HCT116 (cell line): ENCODE data around the gene DMXL2.

Source experiments
- EZH2 ChIP-seq: fragments of 200-600 bp; sonication (generic); IDR thresholded peaks from 2 replicates; pipeline ENCODE4 v1.6.1; 2017; ENCODE audit warnings: antibody characterized with exemption, mixed run types
- POLR2A ChIP-seq: IDR thresholded peaks from 2 replicates; pipeline ENCODE4 v1.7.0; 2011; ENCODE audit warnings: borderline replicate concordance; ENCODE audit not compliant: insufficient read depth, insufficient read length; ENCODE audit errors: extremely low read depth
- POLR2AphosphoS5 ChIP-seq: IDR thresholded peaks from 2 replicates; pipeline ENCODE4 v1.6.1; 2011; ENCODE audit warnings: mild to moderate bottlenecking, low read depth, low read length, moderate library complexity
- SIN3A ChIP-seq: IDR thresholded peaks from 2 replicates; pipeline ENCODE4 v1.6.1; 2012; ENCODE audit warnings: low read depth
- SRF ChIP-seq: IDR thresholded peaks from 2 replicates; pipeline ENCODE4 v1.6.1; 2012; ENCODE audit warnings: low read depth
- TF ChIP-seq, protein P1 (sequence below), 3 experiments: fragments of 200-600 bp in 1 of 3; sonication (generic) in 1 of 3; IDR thresholded peaks in 2 of 3; conservative IDR thresholded peaks in 1 of 3; 2 replicates each; pipeline ENCODE4 v1.5.1; 2012 to 2017; ENCODE audit warnings: low read depth in 2 of 3, low read length in 2 of 3, antibody characterized with exemption in 1 of 3, borderline replicate concordance in 1 of 3, control low read depth in 1 of 3, mild to moderate bottlenecking in 1 of 3, mixed read lengths in 1 of 3, mixed run types in 1 of 3, moderate library complexity in 1 of 3; ENCODE audit not compliant: insufficient read depth in 1 of 3
- TF ChIP-seq, protein P2 (sequence below): IDR thresholded peaks from 2 replicates; pipeline ENCODE4 v1.6.1; 2012; ENCODE audit warnings: low read depth

DNA sequence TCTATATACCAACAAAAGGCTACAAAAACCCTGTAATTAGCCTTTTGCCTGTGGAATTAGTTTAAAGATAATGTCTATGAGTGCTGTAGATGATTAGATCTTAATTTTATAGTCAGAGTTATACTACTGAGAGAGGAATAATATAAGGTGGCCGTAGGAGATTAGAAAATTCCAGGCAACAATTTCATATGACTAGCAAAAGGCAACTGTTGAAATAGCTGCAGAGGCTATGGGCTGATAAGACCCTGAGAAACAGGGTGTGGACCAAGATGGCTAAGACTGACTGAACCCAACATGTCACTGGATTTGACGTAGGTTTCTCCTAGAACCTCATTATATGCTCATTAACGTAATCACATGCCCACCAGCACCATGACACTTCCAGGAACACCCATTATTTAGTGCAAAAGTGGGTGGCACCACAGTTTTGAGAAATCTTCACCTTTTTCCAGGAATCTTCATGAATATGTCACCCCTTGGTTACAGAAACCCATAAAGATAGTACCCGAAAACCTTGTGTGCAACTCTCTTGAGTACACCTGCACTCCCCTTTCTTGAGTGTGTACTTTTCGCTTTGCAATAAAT, 29.6 kb upstream of the DMXL2 start:
- TF ChIP-seq, protein P1, sequence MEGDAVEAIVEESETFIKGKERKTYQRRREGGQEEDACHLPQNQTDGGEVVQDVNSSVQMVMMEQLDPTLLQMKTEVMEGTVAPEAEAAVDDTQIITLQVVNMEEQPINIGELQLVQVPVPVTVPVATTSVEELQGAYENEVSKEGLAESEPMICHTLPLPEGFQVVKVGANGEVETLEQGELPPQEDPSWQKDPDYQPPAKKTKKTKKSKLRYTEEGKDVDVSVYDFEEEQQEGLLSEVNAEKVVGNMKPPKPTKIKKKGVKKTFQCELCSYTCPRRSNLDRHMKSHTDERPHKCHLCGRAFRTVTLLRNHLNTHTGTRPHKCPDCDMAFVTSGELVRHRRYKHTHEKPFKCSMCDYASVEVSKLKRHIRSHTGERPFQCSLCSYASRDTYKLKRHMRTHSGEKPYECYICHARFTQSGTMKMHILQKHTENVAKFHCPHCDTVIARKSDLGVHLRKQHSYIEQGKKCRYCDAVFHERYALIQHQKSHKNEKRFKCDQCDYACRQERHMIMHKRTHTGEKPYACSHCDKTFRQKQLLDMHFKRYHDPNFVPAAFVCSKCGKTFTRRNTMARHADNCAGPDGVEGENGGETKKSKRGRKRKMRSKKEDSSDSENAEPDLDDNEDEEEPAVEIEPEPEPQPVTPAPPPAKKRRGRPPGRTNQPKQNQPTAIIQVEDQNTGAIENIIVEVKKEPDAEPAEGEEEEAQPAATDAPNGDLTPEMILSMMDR (IDR thresholded peaks at IDR 0.05 in 2 of 3, conservative IDR thresholded peaks at IDR 0.05 in 1 of 3; ENCODE audit: borderline replicate concordance in 1 of 3, insufficient read depth in 1 of 3, low read depth in 2 of 3, low read length in 2 of 3) = no peak
- TF ChIP-seq SIN3A (no peak), SRF (no peak), POLR2AphosphoS5 (no peak), EZH2 (no peak), POLR2A (no peak)
- TF ChIP-seq, protein P2, sequence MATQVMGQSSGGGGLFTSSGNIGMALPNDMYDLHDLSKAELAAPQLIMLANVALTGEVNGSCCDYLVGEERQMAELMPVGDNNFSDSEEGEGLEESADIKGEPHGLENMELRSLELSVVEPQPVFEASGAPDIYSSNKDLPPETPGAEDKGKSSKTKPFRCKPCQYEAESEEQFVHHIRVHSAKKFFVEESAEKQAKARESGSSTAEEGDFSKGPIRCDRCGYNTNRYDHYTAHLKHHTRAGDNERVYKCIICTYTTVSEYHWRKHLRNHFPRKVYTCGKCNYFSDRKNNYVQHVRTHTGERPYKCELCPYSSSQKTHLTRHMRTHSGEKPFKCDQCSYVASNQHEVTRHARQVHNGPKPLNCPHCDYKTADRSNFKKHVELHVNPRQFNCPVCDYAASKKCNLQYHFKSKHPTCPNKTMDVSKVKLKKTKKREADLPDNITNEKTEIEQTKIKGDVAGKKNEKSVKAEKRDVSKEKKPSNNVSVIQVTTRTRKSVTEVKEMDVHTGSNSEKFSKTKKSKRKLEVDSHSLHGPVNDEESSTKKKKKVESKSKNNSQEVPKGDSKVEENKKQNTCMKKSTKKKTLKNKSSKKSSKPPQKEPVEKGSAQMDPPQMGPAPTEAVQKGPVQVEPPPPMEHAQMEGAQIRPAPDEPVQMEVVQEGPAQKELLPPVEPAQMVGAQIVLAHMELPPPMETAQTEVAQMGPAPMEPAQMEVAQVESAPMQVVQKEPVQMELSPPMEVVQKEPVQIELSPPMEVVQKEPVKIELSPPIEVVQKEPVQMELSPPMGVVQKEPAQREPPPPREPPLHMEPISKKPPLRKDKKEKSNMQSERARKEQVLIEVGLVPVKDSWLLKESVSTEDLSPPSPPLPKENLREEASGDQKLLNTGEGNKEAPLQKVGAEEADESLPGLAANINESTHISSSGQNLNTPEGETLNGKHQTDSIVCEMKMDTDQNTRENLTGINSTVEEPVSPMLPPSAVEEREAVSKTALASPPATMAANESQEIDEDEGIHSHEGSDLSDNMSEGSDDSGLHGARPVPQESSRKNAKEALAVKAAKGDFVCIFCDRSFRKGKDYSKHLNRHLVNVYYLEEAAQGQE = no peak
